ENCODE results near the gene CLEC19A. TPM values are rescaled to one million over a fixed set of nuclear protein-coding genes. Genes with fewer than 3 reads are reported as not detected.

CLEC19A gene
- total RNA-seq, 1 experiment from 2014 or later = not detected

DNA sequence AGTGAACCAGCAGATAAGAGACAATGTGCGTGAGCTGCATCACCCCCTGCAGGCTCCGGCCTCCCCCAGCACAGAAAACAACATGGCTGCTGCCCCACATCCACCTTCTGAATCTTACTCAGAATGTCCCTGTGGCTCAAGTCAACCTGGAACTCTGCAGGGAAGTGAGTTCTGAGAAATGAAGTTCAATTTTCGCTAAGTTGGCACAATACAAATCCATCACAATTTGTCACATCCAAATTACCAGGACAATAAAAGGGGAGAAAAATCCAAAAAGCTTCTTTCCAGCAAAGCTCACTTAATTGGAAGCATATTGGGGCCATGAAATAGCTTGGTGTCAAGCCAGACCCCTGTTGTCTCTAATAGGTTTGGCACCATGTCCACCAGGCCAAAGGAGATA is 38.1 kb downstream of the CLEC19A start:
- DNase-seq (ENCODE audit: low read depth) = no peak

DNA sequence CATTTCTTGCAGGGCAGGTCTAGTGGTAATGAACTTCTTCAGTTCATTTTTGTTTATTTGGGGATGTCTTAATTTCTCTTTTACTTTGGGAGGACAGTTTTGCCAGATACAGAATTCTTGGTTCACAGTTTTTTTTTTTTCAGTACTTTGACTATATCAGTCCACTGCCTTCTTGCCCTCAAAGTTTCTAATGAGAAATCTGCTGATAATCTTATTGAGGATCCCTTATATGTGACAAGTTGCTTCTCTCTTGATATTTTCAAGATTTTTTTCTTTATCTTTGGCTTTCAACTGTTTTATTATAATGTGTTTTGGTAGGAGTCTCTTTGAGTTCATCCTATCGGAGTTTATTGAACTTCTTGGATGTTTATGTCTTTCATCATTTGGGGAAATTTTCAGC is 42.8 kb downstream of the CLEC19A start:
- DNase-seq (ENCODE audit: low read depth) = no peak

DNA sequence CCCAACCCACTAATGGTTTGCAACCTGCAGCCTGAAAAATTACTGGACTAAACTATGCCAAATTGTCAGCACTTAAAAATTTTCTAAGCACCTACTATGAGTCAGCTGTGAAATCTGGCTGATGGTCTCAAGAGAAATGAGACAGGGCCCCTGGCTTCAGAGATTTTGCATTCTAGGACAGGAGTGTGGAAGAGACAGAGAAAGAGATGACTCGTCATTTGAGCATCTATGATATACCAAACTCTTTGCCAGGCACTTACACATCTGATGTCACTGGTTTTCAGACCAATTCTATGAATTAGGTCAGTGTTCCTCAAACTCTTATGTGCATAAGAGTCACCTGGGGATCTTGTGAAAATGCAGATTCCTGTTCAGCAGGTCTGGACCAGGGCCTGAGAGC is 44.4 kb downstream of the CLEC19A start:
- peak; percentile 75 for DNase-seq (ENCODE audit: low read depth)

DNA sequence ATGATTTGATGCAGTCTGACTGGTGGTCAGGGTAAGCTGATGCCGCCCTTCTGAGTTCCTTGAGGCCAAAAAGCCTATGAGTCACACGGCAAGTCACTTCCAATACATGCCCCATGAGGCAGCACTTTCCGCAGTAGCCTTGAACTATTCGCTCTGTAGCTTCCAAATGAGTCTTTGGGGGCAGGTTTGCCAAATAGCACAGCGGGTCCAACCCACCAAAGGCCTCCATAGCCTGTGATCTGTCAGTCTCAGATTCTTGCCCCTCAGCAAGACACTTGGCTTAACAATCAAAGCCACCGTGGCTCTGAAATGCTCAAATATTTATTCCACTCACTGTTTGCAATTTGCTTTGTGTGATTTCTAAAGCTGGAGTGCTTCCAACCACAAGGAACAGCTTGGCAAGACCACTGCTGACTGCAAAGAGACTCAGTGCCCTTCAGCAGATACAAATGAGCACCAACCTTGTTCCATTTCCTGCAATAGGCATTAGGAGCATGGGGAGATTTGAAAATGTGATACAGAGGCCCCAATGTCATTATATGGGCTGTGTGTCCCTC is 45.4 kb downstream of the CLEC19A start:
- DNase-seq (ENCODE audit: low read depth) = peak; percentile 87

DNA sequence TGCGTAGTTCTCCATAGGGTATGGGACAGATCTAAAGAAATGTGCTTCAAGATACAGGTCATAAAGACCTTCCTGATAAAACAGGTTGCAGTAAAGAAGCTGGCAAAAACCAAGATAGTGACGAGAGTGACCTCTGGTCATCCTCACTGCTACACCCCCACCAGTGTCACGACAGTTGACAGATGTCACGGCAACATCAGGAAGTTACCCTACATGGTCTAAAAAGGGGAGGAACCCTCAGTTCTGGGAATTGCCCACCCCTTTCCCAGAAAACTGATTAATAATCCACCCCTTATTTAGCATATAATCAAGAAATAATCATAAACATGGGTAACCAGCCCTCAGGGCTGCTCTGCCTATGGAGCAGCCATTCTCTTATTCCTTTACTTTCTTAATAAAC is 46.3 kb downstream of the CLEC19A start:
- DNase-seq (ENCODE audit: low read depth) = no peak

DNA sequence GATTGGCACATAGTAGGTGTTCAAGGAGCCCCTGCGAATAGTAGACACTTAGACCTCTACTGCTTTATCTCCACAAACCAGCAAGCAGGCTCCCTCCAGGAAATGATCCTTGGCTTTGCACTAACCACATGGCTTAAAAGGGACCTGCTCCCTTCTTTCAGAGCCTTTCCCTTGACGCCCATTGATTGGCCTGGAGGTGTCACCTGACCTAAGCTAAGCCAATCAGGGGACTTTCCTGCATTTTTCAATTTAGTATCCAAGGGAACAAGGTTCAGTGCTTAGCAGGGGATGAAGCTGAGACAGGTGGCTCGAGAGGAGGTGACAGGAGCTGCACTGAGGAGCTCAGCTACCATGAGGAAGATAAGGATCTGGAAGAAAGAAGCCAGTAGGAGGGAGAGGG is 52.8 kb downstream of the CLEC19A start:
- no peak for DNase-seq (ENCODE audit: low read depth)

DNA sequence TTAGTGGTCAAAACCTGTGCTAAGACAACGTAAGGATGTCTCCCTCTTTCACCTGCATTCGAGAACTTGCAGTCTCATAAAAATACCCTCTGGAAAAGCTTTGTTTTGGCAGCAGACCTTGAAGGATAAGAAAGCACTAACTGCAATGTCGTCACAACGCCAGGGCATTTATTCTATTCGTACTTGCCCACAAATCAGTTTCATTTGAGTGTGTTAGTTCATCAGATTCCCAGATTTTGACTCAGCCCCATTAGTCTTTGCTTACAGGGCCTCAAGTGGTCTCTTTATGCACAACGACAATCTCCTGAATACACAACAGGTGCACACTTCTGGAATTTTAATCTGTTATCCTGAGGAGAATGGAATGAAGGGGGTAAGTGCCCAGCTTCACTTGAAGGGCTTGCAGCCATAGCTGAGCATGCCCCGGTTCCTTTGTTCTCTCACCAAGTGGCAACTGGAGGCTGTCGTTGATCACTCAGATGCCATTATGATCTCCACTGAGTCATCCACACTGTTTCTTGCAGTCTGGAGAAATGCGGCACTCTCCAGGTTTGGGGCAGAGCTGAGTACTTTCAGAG is 58.8 kb downstream of the CLEC19A start:
- DNase-seq (ENCODE audit: low read depth) = no peak

DNA sequence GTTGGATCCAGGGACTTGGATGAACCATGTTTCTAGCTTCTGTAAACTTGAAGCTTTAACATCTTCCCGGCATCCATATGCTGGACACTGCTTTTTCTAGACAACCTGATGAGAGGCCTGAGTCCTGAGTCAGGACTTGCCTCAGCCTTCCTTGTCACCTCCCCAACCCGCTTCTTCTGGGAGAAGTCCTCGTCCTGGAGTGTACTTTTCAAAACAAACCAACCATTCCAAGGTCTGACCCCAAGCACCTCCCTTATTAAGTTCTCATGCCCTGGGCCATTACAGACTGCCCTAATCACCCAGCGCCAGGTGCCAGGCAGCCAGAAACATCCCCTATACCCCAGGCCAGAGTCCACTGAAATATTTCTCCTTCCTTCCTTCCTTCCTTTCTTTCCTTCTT is 59.4 kb downstream of the CLEC19A start:
- DNase-seq (ENCODE audit: low read depth) = no peak

DNA sequence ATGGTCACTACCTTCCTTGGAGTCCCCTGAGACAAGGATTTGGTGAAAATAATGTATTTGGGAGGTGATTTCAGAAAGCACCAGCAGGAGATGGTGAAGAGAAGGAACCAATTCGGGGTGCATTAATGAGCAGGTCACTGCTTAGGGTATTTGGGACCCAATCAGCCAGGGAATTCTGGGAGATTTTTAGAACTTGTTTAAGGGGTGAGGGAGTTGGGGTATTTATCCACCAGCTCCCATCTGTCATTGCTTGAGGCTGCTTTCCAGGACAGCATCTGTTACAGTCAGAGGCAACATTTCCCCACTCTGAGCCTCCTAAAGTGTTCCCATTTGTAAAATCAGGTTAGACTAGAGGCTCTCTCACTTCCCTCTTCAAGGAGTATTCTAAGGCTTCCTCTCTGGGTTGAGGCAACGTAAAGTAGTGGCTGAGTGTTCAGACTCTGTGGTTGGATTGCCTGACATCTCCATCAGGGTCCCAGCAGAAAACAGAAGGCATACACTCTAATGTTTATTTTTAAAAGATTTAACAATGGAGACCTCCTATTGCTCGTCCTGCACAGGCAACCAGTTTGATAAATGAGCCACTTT is 60.9 kb downstream of the CLEC19A start:
- no peak for DNase-seq (ENCODE audit: low read depth)

DNA sequence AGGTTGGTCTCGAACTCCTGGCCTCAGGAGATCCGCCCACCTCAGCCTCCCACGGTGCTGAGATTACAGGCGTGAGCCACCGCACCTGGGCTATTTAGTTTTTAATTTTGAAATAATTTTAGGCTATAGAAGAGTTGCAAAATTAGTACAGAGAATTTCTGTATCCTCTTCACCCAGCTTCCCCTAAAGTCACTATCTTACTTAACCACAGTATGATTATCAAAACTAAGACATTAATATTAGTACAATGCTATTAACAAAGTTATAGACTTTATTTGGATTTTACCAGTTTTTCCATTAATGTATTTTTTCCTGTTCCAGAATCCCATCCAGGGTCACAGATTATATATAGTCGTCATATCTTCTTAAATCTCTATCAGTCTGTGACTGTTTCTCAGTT is 62.6 kb downstream of the CLEC19A start:
- DNase-seq (ENCODE audit: low read depth) = no peak

DNA sequence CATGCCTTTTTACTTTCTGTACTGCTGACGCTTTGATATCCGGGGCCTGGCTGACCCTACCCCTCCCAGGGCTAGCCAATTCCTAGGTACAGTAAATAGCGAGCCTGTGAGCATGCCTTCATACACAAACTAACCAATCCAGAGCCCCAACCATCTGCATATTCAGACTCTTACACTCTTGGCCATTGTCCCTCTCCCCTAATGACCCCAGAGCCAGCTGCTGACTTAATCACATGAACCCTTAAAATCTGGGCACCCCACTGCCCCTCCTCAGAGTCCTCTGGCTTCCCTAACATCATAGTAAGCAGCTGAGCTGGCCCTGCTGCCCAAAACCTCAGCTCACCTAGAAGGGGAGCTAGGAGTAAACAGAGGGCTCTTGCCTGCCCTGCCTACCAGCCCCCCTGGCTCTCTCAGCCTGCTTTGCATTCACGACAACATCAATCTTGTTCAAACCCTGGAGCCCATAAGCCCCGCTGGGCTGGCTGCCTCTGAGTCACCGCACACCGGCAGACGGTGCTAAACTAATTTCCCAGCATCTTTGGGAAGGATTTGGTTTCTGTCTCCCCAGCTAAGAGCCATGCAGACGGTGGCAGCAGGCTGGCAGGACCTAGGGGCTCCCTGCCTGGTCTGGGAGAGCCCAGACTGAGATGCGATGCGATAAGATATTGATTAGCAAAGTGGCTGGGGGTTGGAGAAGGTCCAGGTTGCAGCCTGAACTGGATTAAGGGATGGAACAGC is 63.2 kb downstream of the CLEC19A start:
- DNase-seq (ENCODE audit: low read depth) = peak; percentile 14

DNA sequence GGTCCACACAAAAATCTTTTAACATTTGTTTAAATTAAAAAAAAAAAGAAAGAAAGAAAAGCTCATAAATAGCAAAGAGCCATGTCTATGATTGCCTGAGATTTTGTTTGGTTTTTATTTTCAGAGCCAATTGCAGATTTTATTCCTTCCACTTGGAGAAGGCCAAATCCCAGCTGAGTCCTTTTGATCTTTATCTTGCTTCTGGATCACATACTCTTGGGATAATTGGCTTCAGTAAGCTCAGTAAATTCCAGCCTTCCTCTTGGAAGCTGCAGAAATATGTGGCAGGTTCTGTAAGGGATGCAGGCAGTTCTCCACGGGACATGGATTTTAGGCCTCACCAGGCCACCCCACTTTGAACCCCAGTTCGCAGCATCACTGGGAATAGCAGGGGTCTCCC is 68.8 kb downstream of the CLEC19A start:
- no peak for DNase-seq (ENCODE audit: low read depth)

DNA sequence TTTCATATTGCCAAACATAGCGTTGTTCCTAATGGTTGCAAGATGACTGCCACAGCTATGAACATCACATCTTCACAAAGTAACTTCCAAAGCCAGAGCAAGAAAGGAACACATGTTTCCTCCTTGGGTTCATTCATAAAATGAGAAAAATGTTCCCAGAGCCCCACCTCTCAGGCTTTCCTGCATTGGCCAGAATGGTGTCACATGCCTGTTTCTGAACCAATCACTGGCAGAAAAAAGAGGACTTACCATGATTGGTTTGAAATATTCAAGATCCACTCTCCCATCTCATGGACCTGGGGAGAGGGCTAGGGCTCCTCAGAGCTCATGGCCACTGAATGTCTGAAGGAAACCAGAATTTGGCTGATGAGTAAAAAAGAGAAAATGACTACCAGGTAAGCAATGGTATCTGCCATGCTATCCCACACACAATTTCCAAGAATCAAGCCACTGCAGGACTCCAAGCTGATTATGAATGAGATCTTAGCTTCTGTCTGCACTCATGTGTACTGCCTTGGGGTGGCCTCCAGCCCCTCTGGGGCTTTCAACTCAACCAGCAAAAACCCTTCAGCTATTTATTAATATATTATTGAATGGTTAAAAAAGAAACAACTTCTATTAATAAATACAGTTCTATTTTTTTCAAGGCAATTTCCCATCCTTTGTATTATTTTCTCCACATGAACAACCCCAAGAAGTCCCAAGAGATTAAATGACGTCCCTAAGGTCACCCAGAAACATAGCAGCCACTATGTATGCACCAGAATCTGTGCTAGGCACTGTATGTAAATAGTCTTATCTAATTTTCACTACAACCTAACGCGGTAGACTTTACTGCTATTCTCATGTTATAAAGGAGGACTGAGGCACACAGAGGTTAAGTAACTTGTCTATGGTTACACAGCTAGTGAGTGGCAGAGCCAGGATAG is 70.8 kb downstream of the CLEC19A start:
- no peak for DNase-seq (ENCODE audit: low read depth)

DNA sequence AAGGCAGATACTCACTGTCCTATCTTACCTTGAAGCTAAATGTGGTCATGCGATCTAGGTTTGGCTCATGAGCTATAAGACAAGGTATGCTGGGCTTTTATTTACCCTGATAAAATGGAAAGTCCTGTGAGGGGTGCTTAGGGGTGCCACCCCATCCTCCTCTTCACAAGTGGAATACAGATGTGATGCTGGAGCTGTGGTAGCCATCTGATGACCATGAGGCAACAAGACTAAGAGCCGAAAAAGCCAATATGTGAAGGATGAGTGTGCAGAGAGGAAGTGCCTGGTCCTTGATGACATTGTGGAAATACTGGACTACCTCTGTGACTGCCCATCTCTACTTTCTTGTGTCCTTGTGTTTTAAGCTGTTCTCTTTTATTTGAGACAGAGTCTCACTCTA is 74.0 kb downstream of the CLEC19A start:
- DNase-seq (ENCODE audit: low read depth) = no peak

Other genes starting within 250 kb of the CLEC19A start
- 19.8 and 23.0 TPM in 2 replicates for gene COQ7, start 218.1 kb upstream of the CLEC19A start, total RNA-seq (2014; rRNA removed; shearing (Covaris generic))
- 14.5 and 15.9 TPM in 2 replicates for gene ITPRIPL2, start 171.8 kb upstream of the CLEC19A start, total RNA-seq (2014; rRNA removed; shearing (Covaris generic))
- gene SYT17, start 117.5 kb upstream of the CLEC19A start, total RNA-seq (2014; rRNA removed; shearing (Covaris generic)) = 0.20 and 0.24 TPM in 2 replicates
- not detected in 2 replicates for gene TMC5, start 132.2 kb downstream of the CLEC19A start, total RNA-seq (2014; rRNA removed; shearing (Covaris generic))
- gene GDE1, start 236.4 kb downstream of the CLEC19A start, total RNA-seq (2014; rRNA removed; shearing (Covaris generic)) = 62.0 and 68.1 TPM in 2 replicates
- 13.5 and 15.4 TPM in 2 replicates for gene CCP110, start 238.2 kb downstream of the CLEC19A start, total RNA-seq (2014; rRNA removed; shearing (Covaris generic))

Measured in RPMI7951 (cell line).